Measurements from ENCODE around the gene CDH18. TPM values are rescaled to one million over a fixed set of nuclear protein-coding genes. Genes with fewer than 3 reads are reported as not detected.

CDH18 gene
- total and polyA plus RNA-seq, 8 donors = 0.58 to 1.9 (median 1.1) TPM; not detected in 2

DNA sequence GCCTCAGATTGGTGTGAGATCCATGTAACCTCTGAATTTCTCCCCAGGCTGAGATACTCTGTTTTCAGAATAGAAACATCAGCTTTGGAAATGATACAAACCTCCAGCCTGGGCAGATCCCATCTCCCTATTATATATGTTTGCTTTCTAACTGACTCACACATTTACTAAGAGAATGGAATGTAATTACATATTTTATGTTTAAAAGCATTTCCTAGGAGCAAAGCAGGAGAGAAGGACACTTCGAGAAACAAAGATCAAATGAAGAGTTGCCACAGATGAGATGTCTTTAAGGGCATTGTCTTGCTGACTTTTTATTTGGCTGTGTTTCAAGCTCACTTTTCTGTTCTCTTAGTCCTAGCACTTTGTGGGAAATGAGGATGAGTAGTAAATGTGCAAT, 96.3 kb downstream of the CDH18 start:
- Histone ChIP-seq H3K36me3 (no peaks in the 10 kb centered on the region), H3K4me3 (no peak overlapping the region), H3K9me3 (no peaks in the 10 kb centered on the region), H3K27ac (no peak overlapping the region), H3K27me3 (no peaks in the 10 kb centered on the region), H3K4me1 (no peaks in the 10 kb centered on the region)
- ATAC-seq (peak; percentile 23), DNase-seq (no peak)
- TF ChIP-seq, protein P1, sequence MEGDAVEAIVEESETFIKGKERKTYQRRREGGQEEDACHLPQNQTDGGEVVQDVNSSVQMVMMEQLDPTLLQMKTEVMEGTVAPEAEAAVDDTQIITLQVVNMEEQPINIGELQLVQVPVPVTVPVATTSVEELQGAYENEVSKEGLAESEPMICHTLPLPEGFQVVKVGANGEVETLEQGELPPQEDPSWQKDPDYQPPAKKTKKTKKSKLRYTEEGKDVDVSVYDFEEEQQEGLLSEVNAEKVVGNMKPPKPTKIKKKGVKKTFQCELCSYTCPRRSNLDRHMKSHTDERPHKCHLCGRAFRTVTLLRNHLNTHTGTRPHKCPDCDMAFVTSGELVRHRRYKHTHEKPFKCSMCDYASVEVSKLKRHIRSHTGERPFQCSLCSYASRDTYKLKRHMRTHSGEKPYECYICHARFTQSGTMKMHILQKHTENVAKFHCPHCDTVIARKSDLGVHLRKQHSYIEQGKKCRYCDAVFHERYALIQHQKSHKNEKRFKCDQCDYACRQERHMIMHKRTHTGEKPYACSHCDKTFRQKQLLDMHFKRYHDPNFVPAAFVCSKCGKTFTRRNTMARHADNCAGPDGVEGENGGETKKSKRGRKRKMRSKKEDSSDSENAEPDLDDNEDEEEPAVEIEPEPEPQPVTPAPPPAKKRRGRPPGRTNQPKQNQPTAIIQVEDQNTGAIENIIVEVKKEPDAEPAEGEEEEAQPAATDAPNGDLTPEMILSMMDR (IDR thresholded peaks at IDR 0.05) = no peak
- intact Hi-C loops (cut with DNase I) = no loop called here

DNA sequence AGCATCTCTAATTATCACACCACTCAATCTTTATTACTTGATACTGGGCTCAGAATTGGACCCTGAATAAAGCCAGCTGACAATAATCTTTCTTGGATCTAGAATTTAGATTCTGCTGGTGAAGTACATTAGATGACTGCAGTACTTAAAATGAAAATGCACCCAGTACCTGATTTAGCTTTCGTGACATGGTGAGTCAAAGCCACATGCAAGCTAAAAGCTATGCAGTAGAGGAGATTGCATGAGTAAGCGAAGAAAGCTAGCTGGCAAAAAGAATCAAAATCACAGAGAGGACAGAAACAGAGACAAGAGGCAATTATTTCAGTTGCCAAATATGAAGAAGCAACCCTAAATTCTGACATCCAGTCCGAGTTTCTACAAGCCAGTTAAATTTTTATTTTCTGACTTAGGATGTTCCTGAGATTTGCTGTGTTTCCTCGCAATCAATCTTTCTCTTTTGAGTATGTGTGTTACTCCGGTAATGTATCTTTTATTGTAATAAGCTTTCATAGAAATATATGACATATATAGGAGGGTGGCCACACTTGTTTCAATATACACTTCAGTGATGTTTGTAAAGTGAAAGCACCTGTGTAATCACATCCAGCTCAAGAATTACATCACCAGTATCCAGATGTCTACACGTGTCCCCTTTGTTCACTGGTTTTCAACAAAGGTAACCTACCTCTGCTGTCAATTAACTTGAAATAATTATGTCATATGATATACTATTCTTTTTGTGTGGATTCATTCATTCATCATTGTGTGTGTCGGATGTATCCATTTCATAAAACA, 101.7 kb downstream of the CDH18 start:
- Histone ChIP-seq H3K4me1 (no peaks in the 10 kb centered on the region), H3K27me3 (no peaks in the 10 kb centered on the region), H3K36me3 (no peaks in the 10 kb centered on the region), H3K9me3 (no peaks in the 10 kb centered on the region), H3K4me3 (no peak overlapping the region), H3K27ac (no peak overlapping the region)
- TF ChIP-seq, protein P1 (IDR thresholded peaks at IDR 0.05) = no peak
- DNase-seq = no peak
- no peak for ATAC-seq
- intact Hi-C loops (cut with DNase I) = no loop called here

DNA sequence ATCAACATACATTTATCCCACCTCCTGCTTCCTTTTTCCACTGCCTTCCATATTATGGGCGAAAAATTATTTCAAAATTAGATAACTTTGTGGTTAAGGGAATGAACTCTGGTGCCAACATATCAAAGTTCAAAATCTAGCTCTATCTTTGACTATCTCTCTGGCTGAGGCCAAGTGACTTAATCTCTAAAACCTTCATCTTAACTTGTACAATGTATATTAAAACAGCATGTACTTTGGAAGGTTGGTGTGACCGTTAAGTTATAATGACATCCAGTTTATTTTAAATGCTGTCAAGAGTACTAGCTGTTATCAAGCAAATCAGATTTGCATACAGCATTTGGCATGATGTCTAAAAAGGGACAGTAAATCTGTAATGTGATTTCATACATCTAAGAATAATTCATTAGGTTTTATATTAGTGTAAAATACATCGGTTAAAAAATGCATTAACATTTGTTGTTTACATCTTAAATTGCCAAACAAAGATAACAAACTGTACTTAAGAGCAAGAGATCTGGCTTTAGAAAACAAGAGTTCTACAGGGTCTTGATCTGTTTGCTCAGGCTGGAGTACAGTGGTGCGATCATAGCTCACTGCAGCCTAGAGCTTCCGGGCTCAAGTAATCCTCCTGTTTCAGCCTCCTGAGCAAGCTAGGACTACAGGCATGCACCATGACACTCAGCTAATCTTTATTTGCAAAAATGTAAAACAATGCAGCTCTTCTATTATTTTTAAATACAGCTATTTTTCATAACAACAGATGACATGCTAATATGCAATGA, 102.8 kb downstream of the CDH18 start:
- H3K27ac ChIP-seq = no peak overlapping the region
- no peaks in the 10 kb centered on the region for H3K36me3 ChIP-seq
- H3K4me3 ChIP-seq = no peak overlapping the region
- H3K4me1 ChIP-seq = no peaks in the 10 kb centered on the region
- TF ChIP-seq, protein P1 (IDR thresholded peaks at IDR 0.05) = no peak
- H3K9me3 ChIP-seq = no peaks in the 10 kb centered on the region
- no peak for ATAC-seq
- no peak for DNase-seq
- intact Hi-C loops (cut with DNase I) = no loop called here
- no peaks in the 10 kb centered on the region for H3K27me3 ChIP-seq

DNA sequence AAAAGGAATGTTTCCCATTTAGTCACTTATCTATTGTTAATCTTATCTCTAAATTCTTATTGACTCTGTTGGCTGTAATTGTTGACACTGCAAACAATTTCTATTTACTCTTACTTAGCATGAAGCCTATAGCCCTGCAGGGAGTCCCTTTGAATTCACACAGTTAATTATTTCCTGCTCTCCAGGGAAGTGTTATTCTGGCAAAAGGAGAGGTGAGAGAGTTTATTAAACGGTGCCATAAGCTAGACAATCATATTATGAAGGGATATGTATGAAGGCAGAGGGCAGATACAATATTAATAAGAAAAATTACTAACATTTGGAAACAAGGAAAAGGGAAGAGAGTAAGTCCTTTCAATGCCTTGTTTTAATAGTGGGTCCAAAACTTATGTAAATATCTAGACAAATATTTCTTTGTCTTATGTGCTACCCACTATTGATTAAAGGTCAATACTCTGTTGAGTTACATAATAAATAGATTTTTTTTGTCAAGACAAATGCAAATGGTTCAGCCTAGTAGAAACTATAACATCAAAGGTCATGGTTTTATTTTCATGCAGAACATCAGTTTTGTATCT, 107.1 kb downstream of the CDH18 start:
- peak; percentile 94 for ATAC-seq
- no peak for DNase-seq

More for the DNA sequence above, 107.1 kb downstream of the CDH18 start:
- H3K27me3 ChIP-seq = no peaks in the 10 kb centered on the region
- no peaks in the 10 kb centered on the region for H3K4me1 ChIP-seq
- no peak overlapping the region for H3K27ac ChIP-seq
- no peaks in the 10 kb centered on the region for H3K9me3 ChIP-seq
- no peak overlapping the region for H3K4me3 ChIP-seq
- intact Hi-C loops (cut with DNase I) = no loop called here
- TF ChIP-seq, protein P1 (IDR thresholded peaks at IDR 0.05) = no peak
- no peaks in the 10 kb centered on the region for H3K36me3 ChIP-seq

Measured in left lung (tissue), 10 donors.